ENCODE measurements around the gene NCKAP5.

Gene NCKAP5

DNA sequence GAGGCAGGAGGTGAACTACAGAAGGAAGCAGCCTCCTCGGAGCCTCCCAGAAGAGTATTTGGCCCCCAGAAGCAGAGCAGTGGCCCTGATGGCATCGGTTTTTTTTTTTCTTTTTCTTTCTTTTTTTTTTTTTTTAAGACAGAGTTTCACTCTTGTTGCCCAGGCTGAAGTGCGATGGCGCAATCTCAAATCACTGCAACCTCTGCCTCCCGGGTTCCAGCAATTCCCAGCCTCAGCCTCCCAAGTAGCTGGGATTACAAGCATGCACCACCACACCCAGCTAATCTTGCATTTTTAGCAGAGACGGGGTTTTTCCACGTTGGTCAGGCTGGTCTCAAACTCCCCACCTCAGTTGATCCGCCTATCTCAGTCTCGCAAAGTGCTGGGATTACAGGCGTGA lies 34.8 kb upstream of the NCKAP5 start:
- DNase-seq (ENCODE audit: low read depth), result no peak
- no peak overlapping the region for H3K4me3 ChIP-seq (ENCODE audit: low read depth, low read length)
- TF ChIP-seq, protein P1, sequence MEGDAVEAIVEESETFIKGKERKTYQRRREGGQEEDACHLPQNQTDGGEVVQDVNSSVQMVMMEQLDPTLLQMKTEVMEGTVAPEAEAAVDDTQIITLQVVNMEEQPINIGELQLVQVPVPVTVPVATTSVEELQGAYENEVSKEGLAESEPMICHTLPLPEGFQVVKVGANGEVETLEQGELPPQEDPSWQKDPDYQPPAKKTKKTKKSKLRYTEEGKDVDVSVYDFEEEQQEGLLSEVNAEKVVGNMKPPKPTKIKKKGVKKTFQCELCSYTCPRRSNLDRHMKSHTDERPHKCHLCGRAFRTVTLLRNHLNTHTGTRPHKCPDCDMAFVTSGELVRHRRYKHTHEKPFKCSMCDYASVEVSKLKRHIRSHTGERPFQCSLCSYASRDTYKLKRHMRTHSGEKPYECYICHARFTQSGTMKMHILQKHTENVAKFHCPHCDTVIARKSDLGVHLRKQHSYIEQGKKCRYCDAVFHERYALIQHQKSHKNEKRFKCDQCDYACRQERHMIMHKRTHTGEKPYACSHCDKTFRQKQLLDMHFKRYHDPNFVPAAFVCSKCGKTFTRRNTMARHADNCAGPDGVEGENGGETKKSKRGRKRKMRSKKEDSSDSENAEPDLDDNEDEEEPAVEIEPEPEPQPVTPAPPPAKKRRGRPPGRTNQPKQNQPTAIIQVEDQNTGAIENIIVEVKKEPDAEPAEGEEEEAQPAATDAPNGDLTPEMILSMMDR (IDR thresholded peaks at IDR 0.05; ENCODE audit: insufficient read depth, low read depth, low read length, missing control alignments), result no peak

DNA sequence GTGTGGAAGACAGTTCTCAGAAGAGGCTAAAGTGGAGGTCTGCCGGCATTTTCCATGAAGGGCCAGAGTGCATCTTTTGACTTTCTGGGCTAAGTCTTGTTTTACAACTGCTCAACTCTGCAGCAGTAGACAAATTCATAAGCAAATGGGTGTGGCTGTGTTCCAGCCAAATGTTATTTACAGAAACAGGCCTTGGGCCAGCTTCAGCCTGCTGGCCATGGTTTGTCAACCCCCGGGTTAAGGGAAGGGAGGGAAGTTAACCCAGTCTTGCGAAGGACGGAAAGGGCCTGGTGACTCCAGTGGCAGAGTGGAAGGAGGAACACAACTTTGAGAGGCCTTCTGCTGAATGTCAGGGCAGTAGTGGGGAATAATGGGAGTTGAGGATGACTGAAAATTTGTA lies 34.3 kb upstream of the NCKAP5 start:
- TF ChIP-seq, protein P1 (IDR thresholded peaks at IDR 0.05; ENCODE audit: insufficient read depth, low read depth, low read length, missing control alignments), result no peak
- no peak overlapping the region for H3K4me3 ChIP-seq (ENCODE audit: low read depth, low read length)
- DNase-seq (ENCODE audit: low read depth), result no peak

DNA sequence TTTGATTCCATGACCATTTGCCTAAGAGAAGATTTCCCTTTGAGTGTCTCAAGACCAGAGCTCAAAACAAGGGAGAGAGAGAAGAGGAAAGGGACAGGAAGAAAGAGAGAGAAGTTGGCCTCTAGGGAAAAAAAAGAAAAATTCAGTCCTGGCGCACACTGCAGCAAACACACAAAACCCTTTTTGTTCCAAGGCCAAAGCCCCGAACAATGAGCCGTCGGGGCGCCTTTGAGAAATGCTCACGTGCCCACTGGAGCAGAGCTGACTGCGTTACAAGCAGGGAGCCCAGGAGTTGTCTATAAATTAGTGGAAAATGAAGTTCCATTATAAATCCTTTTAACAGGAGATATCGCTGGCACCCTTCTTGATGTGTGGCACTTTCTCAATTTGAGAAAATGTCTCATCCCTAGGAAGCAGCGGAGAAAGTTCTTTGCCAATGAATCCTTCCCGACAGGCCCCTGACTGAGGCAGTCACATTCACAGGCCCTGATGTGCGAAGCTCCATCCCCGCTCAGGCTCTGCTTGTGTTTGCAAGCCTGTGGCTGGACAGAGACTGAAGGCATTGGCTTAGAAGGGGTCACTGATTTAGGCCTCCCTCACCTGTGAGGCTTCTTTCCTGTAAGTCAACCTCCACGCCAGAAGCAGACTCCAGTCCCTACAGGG lies 32.1 kb upstream of the NCKAP5 start:
- no peak overlapping the region for H3K4me3 ChIP-seq (ENCODE audit: low read depth, low read length)
- no peak for DNase-seq (ENCODE audit: low read depth)
- TF ChIP-seq, protein P1 (IDR thresholded peaks at IDR 0.05; ENCODE audit: insufficient read depth, low read depth, low read length, missing control alignments), result no peak

- no peak overlapping the region for H3K4me3 ChIP-seq (ENCODE audit: low read depth, low read length)
- no peak for DNase-seq (ENCODE audit: low read depth)
- TF ChIP-seq, protein P1 (IDR thresholded peaks at IDR 0.05; ENCODE audit: insufficient read depth, low read depth, low read length, missing control alignments), result no peak
Observed at GRCh38 chr2:133599811-133600210, 31.5 kb upstream of the NCKAP5 start.

GRCh38 chr2:133599211-133599803 lies 31.0 kb upstream of the NCKAP5 start:
- H3K4me3 ChIP-seq (ENCODE audit: low read depth, low read length), result no peak overlapping the region
- no peak for DNase-seq (ENCODE audit: low read depth)
- TF ChIP-seq, protein P1 (IDR thresholded peaks at IDR 0.05; ENCODE audit: insufficient read depth, low read depth, low read length, missing control alignments), result no peak

DNA sequence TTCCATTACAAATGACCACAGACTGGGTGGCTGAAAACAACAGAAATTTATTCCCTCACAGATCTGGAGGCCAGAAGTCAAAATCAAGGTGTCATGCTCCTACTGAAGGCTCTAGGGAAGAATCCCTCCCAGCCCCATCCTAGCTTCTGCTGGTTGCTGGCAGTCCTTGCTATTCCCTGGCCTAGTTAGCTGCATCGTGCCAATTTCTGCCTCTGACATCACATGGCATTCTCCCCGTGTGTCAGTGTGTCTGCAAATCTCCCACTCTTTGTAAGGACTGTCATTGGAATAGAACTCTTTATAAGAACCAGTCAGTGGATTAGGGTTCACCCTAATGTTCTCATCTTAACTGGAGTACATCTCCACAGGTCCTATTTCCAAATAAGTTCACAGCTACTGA lies 30.5 kb upstream of the NCKAP5 start:
- no peak for DNase-seq (ENCODE audit: low read depth)
- TF ChIP-seq, protein P1 (IDR thresholded peaks at IDR 0.05; ENCODE audit: insufficient read depth, low read depth, low read length, missing control alignments), result no peak
- no peak overlapping the region for H3K4me3 ChIP-seq (ENCODE audit: low read depth, low read length)

All from GM12865 (cell line).